Measurements from ENCODE around the gene TEX53.

TEX53 gene

GRCh38 chr9:114662081-114662989 lies 4.7 kb upstream of the TEX53 start:
- no peak for TF ChIP-seq BACH2 (CRISPR knock-in tag; IDR thresholded peaks at IDR 0.05; ENCODE audit: borderline replicate concordance)
- no peak for TF ChIP-seq CSDC2 (CRISPR knock-in tag; IDR thresholded peaks at IDR 0.05)
- TF ChIP-seq ARNTL (CRISPR knock-in tag; IDR thresholded peaks at IDR 0.05; ENCODE audit: borderline replicate concordance, low read depth): no peak
- TF ChIP-seq ZNF8 (CRISPR knock-in tag; IDR thresholded peaks at IDR 0.05): no peak
- ATAC-seq: peak; percentile 97

GRCh38 chr9:114656301-114656700 lies 1.3 kb downstream of the TEX53 start:
- no peak for ATAC-seq
- TF ChIP-seq ZNF8 (CRISPR knock-in tag; IDR thresholded peaks at IDR 0.05) (no peak), ISL1 (CRISPR knock-in tag; IDR thresholded peaks at IDR 0.05) (no peak), CSDC2 (CRISPR knock-in tag; IDR thresholded peaks at IDR 0.05) (no peak), CREB5 (CRISPR knock-in tag; IDR thresholded peaks at IDR 0.05; ENCODE audit: low read depth) (no peak), GLIS3 (CRISPR knock-in tag; IDR thresholded peaks at IDR 0.05) (no peak), ZFP30 (CRISPR knock-in tag; IDR thresholded peaks at IDR 0.05) (no peak), PPARA (CRISPR knock-in tag; IDR thresholded peaks at IDR 0.05; ENCODE audit: borderline replicate concordance) (no peak), PATZ1 (CRISPR knock-in tag; IDR thresholded peaks at IDR 0.05; ENCODE audit: borderline replicate concordance) (no peak), ZNF70 (CRISPR knock-in tag; IDR thresholded peaks at IDR 0.05) (no peak), TOX (CRISPR knock-in tag; IDR thresholded peaks at IDR 0.05; ENCODE audit: borderline replicate concordance) (no peak), ZC3H10 (CRISPR knock-in tag; IDR thresholded peaks at IDR 0.05) (no peak), ZFP3 (CRISPR knock-in tag; IDR thresholded peaks at IDR 0.05) (no peak), CSRNP3 (CRISPR knock-in tag; IDR thresholded peaks at IDR 0.05) (no peak), OSR1 (CRISPR knock-in tag; IDR thresholded peaks at IDR 0.05) (no peak)

GRCh38 chr9:114655689-114656088 lies 1.9 kb downstream of the TEX53 start:
- ATAC-seq: no peak
- TF ChIP-seq ZFP3 (CRISPR knock-in tag; IDR thresholded peaks at IDR 0.05): no peak
- TF ChIP-seq PPARA (CRISPR knock-in tag; IDR thresholded peaks at IDR 0.05; ENCODE audit: borderline replicate concordance): no peak
- no peak for TF ChIP-seq RARB (CRISPR knock-in tag; IDR thresholded peaks at IDR 0.05)
- no peak for TF ChIP-seq BACH2 (CRISPR knock-in tag; IDR thresholded peaks at IDR 0.05; ENCODE audit: borderline replicate concordance)
- TF ChIP-seq ARNTL (CRISPR knock-in tag; IDR thresholded peaks at IDR 0.05; ENCODE audit: borderline replicate concordance, low read depth): no peak
- TF ChIP-seq ZNF8 (CRISPR knock-in tag; IDR thresholded peaks at IDR 0.05): no peak
- no peak for TF ChIP-seq ZNF70 (CRISPR knock-in tag; IDR thresholded peaks at IDR 0.05)
- TF ChIP-seq ISL1 (CRISPR knock-in tag; IDR thresholded peaks at IDR 0.05): no peak
- TF ChIP-seq ZC3H10 (CRISPR knock-in tag; IDR thresholded peaks at IDR 0.05): no peak
- TF ChIP-seq OSR1 (CRISPR knock-in tag; IDR thresholded peaks at IDR 0.05): no peak
- TF ChIP-seq ZNF565 (CRISPR knock-in tag; conservative IDR thresholded peaks at IDR 0.05; ENCODE audit: low read depth): no peak
- no peak for TF ChIP-seq GLIS3 (CRISPR knock-in tag; IDR thresholded peaks at IDR 0.05)
- no peak for TF ChIP-seq CREB5 (CRISPR knock-in tag; IDR thresholded peaks at IDR 0.05; ENCODE audit: low read depth)
- no peak for TF ChIP-seq TOX (CRISPR knock-in tag; IDR thresholded peaks at IDR 0.05; ENCODE audit: borderline replicate concordance)
- TF ChIP-seq CSDC2 (CRISPR knock-in tag; IDR thresholded peaks at IDR 0.05): no peak
- TF ChIP-seq ESRRG (CRISPR knock-in tag; IDR thresholded peaks at IDR 0.05): no peak
- TF ChIP-seq TSHZ2 (CRISPR knock-in tag; IDR thresholded peaks at IDR 0.05): no peak
- no peak for TF ChIP-seq CSRNP3 (CRISPR knock-in tag; IDR thresholded peaks at IDR 0.05)
- no peak for TF ChIP-seq PATZ1 (CRISPR knock-in tag; IDR thresholded peaks at IDR 0.05; ENCODE audit: borderline replicate concordance)

Measured in SK-N-SH treated with all-trans-retinoic acid at 6 μM for 48 hours (cell line).